DMS79 treated with DMSO at 0.1 percent for 48 hours (cell line): Measurements from ENCODE around the gene PTPRH.

Experiments used
- DNase-seq: peaks from one replicate; lab custom pipeline; 2025; lab: John Stamatoyannopoulos, UW

PTPRH gene

GRCh38 chr19:55246462-55247451 is 37.5 kb upstream of the PTPRH start:
- DNase-seq = no peak

- DNase-seq = no peak
These were observed 36.1 kb upstream of the PTPRH start for GRCh38 chr19:55245236-55245904.

GRCh38 chr19:55244004-55244680 is 34.8 kb upstream of the PTPRH start:
- DNase-seq = no peak

GRCh38 chr19:55242517-55242916 is 33.2 kb upstream of the PTPRH start:
- DNase-seq = no peak

- no peak for DNase-seq
These were observed 32.7 kb upstream of the PTPRH start for GRCh38 chr19:55241935-55242464.

GRCh38 chr19:55241143-55241934 is 32.0 kb upstream of the PTPRH start:
- DNase-seq = no peak

- DNase-seq = no peak
These were observed 31.4 kb upstream of the PTPRH start for GRCh38 chr19:55240713-55241020.

GRCh38 chr19:55239004-55239403 is 29.7 kb upstream of the PTPRH start:
- DNase-seq = no peak

GRCh38 chr19:55238030-55238429 is 28.7 kb upstream of the PTPRH start:
- DNase-seq = no peak

- no peak for DNase-seq
These were observed 23.7 kb upstream of the PTPRH start for GRCh38 chr19:55232986-55233385.

- peak; percentile 31 for DNase-seq
These were observed 22.9 kb upstream of the PTPRH start for GRCh38 chr19:55232286-55232602.

GRCh38 chr19:55231391-55232285 is 22.3 kb upstream of the PTPRH start:
- no peak for DNase-seq

- no peak for DNase-seq
These were observed 21.5 kb upstream of the PTPRH start for GRCh38 chr19:55230780-55231179.

- no peak for DNase-seq
These were observed 21.0 kb upstream of the PTPRH start for GRCh38 chr19:55230329-55230728.

- DNase-seq = no peak
These were observed 20.5 kb upstream of the PTPRH start for GRCh38 chr19:55229789-55230182.

GRCh38 chr19:55229145-55229788 is 20.0 kb upstream of the PTPRH start:
- no peak for DNase-seq

- no peak for DNase-seq
These were observed 19.2 kb upstream of the PTPRH start, which contains the start of gene TMEM86B for GRCh38 chr19:55228403-55229031. TMEM86B (minus strand) TSS chr19:55228763; CDS start chr19:55228741, 22 bp downstream.

- no peak for DNase-seq
These were observed 18.7 kb upstream of the PTPRH start for GRCh38 chr19:55228015-55228391.

- no peak for DNase-seq
These were observed 18.1 kb upstream of the PTPRH start for GRCh38 chr19:55227241-55228014.
